HL-60 (cell line): ENCODE results near the gene VWA5A.

Experiments used
- GABPA ChIP-seq: IDR thresholded peaks from 2 replicates; pipeline ENCODE4 v1.6.1; 2012; ENCODE audit warnings: low read depth
- POLR2AphosphoS5 ChIP-seq: IDR thresholded peaks from 2 replicates; pipeline ENCODE4 v1.6.1; 2012; ENCODE audit warnings: low read depth
- SPI1 ChIP-seq: IDR thresholded peaks from 2 replicates; pipeline ENCODE4 v1.6.1; 2012; ENCODE audit warnings: low read depth, mild to moderate bottlenecking, borderline replicate concordance
- TF ChIP-seq, protein P1 (sequence below): IDR thresholded peaks from one replicate; pipeline ENCODE4 v1.5.1; 2011; ENCODE audit warnings: low read length, control low read depth, inconsistent platforms; ENCODE audit not compliant: insufficient read depth
- TF ChIP-seq, protein P2 (sequence below): IDR thresholded peaks from 2 replicates; pipeline ENCODE4 v1.6.1; 2012; ENCODE audit warnings: low read depth; ENCODE audit not compliant: insufficient replicate concordance

DNA sequence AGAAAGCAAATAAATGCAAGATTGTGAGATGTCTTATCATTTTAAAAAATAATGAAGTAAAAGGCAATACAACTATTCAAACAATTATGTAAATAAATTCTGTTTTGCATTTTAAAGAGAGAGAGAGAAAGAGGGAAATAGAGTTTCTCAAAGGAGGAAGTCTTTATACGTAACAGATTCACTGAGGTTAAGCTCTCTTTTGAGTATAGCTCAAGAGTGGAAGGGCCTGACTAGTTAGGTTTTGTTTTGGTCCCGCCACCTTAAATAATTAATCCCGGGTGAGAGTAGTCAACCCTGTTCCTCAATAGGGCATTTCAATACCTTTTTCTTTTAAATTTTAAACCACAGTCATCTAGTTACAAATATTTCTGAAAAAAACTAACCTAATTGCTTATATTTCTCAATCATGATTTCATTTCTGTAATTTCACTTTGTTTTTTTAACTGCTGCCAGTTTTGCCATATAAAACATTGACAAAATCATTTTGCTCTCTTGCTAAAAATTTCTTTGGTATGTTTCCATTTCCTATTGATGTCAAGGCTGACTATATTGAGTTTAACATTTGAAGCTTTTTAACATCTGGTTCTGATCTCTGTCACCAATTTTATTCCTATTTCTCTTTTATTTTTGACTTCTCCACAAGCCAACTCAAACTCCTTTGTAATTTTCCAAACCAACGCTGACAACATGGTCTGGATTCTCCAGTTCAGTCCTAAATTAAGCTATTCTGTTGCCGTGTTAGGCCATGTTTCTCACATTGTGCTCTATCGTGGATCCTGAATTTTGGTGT is 78.2 kb downstream of the VWA5A start:
- TF ChIP-seq, protein P1, sequence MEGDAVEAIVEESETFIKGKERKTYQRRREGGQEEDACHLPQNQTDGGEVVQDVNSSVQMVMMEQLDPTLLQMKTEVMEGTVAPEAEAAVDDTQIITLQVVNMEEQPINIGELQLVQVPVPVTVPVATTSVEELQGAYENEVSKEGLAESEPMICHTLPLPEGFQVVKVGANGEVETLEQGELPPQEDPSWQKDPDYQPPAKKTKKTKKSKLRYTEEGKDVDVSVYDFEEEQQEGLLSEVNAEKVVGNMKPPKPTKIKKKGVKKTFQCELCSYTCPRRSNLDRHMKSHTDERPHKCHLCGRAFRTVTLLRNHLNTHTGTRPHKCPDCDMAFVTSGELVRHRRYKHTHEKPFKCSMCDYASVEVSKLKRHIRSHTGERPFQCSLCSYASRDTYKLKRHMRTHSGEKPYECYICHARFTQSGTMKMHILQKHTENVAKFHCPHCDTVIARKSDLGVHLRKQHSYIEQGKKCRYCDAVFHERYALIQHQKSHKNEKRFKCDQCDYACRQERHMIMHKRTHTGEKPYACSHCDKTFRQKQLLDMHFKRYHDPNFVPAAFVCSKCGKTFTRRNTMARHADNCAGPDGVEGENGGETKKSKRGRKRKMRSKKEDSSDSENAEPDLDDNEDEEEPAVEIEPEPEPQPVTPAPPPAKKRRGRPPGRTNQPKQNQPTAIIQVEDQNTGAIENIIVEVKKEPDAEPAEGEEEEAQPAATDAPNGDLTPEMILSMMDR = no peak
- TF ChIP-seq POLR2AphosphoS5 (no peak), SPI1 (peak; percentile 61), GABPA (no peak)
- TF ChIP-seq, protein P2, sequence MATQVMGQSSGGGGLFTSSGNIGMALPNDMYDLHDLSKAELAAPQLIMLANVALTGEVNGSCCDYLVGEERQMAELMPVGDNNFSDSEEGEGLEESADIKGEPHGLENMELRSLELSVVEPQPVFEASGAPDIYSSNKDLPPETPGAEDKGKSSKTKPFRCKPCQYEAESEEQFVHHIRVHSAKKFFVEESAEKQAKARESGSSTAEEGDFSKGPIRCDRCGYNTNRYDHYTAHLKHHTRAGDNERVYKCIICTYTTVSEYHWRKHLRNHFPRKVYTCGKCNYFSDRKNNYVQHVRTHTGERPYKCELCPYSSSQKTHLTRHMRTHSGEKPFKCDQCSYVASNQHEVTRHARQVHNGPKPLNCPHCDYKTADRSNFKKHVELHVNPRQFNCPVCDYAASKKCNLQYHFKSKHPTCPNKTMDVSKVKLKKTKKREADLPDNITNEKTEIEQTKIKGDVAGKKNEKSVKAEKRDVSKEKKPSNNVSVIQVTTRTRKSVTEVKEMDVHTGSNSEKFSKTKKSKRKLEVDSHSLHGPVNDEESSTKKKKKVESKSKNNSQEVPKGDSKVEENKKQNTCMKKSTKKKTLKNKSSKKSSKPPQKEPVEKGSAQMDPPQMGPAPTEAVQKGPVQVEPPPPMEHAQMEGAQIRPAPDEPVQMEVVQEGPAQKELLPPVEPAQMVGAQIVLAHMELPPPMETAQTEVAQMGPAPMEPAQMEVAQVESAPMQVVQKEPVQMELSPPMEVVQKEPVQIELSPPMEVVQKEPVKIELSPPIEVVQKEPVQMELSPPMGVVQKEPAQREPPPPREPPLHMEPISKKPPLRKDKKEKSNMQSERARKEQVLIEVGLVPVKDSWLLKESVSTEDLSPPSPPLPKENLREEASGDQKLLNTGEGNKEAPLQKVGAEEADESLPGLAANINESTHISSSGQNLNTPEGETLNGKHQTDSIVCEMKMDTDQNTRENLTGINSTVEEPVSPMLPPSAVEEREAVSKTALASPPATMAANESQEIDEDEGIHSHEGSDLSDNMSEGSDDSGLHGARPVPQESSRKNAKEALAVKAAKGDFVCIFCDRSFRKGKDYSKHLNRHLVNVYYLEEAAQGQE = no peak
